22Rv1 (cell line): ENCODE measurements around the gene PRM1.

ENCODE experiments used
- CTCF ChIP-seq: fragments of 450-650 bp; IDR thresholded peaks from 2 replicates; pipeline ENCODE4 v1.5.1; 2017; ENCODE audit warnings: mild to moderate bottlenecking
- ZFX ChIP-seq: fragments of 450-650 bp; IDR thresholded peaks from 2 replicates; pipeline ENCODE4 v1.6.1; 2017; ENCODE audit warnings: antibody characterized with exemption, borderline replicate concordance

- TF ChIP-seq CTCF (no peak), ZFX (no peak)
Observed at GRCh38 chr16:11306381-11306780, 25.3 kb upstream of the PRM1 start.
